Skeletal muscle tissue (tissue), 4 donors: ENCODE measurements around the gene TTC12. TPM values are rescaled to one million over a fixed set of nuclear protein-coding genes. Genes with fewer than 3 reads are reported as not detected.

Experiments
- H3K27ac ChIP-seq: one replicate; pipeline ENCODE4 v1.7.0; 2013; ENCODE audit warnings: mild to moderate bottlenecking, low read depth, low read length, inconsistent platforms
- H3K27me3 ChIP-seq, 3 donors: one replicate each; pipeline ENCODE4 v1.7.0; 2013; ENCODE audit warnings: low read length in 3 of 3; ENCODE audit not compliant: control insufficient read depth in 3 of 3, insufficient read depth in 3 of 3
- H3K36me3 ChIP-seq, 3 donors: one replicate each; pipeline ENCODE4 v1.7.0; 2013; ENCODE audit warnings: low read length in 3 of 3; ENCODE audit not compliant: control insufficient read depth in 3 of 3, insufficient read depth in 3 of 3
- H3K4me1 ChIP-seq, 3 donors: one replicate each; pipeline ENCODE4 v1.7.0; 2013; ENCODE audit warnings: low read length in 3 of 3, mild to moderate bottlenecking in 3 of 3; ENCODE audit not compliant: control insufficient read depth in 3 of 3, insufficient read depth in 3 of 3
- H3K4me3 ChIP-seq, 3 donors: one replicate each; pipeline ENCODE4 v1.7.0; 2013; ENCODE audit warnings: low read length in 3 of 3
- H3K9ac ChIP-seq, 3 donors: one replicate each; pipeline ENCODE4 v1.7.0; 2013; ENCODE audit warnings: low read length in 3 of 3, mild to moderate bottlenecking in 3 of 3, moderate library complexity in 2 of 3, low read depth in 1 of 3
- H3K9me3 ChIP-seq, 3 donors: one replicate each; pipeline ENCODE4 v1.7.0; 2013; ENCODE audit warnings: low read length in 3 of 3; ENCODE audit not compliant: control insufficient read depth in 3 of 3
- total RNA-seq: library from RNA; depleted of rRNA; stranded (reverse); fragments of >200 nt; gene quantifications from one replicate; pipeline ENCODE4 v1.2.3, GENCODE V29; 2014
- donor health status: Osteomylitis.

TTC12 gene
- total RNA-seq, 1 donor from 2014 or later = 10.4 TPM

DNA sequence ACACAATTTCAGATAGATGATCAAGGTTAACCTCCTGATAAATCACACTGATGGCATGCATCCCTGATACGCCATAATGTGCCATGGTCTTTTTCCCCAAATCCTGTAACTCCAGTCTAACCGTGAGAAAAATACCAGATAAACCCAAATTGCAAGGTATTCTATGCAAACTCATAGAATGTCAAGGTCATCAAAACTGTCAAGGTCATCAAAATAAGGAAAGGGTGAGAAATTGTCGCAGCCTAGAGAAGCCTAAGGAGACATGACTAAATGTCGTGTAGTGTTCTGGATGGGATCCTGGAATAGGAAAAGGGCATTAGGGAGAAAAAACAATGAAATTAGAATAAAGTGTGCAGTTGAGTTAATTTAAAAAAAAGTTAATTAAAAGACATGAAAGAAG, 4.7 kb downstream of the TTC12 start:
- H3K27ac ChIP-seq = no peak overlapping the region

GRCh38 chr11:113322158-113322557, 7.8 kb downstream of the TTC12 start:
- H3K27ac ChIP-seq = no peak overlapping the region
- no peak overlapping the region for H3K4me3 ChIP-seq
- H3K36me3 ChIP-seq = peaks cover 15 to 57% (median 17%) of the 10 kb centered on the region in 3 donors
- no peaks in the 10 kb centered on the region for H3K27me3 ChIP-seq
- no peaks in the 10 kb centered on the region for H3K4me1 ChIP-seq
- H3K9ac ChIP-seq = no peak overlapping the region
- H3K9me3 ChIP-seq = no peaks in the 10 kb centered on the region

More for the DNA sequence above, 4.7 kb downstream of the TTC12 start:
- Histone ChIP-seq H3K27me3 (no peaks in the 10 kb centered on the region), H3K4me1 (peaks cover 6 to 20% (median 10%) of the 10 kb centered on the region in 3 donors), H3K4me3 (no peak overlapping the region), H3K9ac (no peak overlapping the region), H3K36me3 (peaks cover 2 to 37% (median 13%) of the 10 kb centered on the region in 3 donors), H3K9me3 (no peaks in the 10 kb centered on the region)

GRCh38 chr11:113324250-113324649, 9.9 kb downstream of the TTC12 start:
- H3K36me3 ChIP-seq = peaks cover 17 to 53% (median 21%) of the 10 kb centered on the region in 3 donors

DNA sequence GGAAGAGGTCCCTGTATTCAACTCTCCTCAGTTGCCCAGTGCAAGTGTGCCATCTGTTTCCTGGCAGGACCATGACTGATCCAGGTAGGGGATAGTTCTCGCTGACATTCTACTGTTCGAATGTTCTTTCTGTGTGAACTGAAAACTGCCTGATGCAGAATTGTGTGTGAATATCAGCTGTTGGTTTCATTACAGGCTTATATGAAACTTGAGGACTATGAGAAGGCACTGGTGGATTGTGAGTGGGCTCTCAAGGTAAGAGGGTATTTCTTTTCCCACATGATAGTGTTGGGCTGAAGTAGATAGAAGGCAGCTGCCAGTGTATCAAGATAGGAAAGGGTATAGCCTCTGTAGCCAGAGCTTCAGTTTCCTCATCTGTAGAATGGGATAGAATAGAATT, 15.3 kb downstream of the TTC12 start:
- H3K9ac ChIP-seq = no peak overlapping the region
- H3K27me3 ChIP-seq = no peaks in the 10 kb centered on the region
- no peak overlapping the region for H3K4me3 ChIP-seq
- no peak overlapping the region for H3K27ac ChIP-seq
- no peaks in the 10 kb centered on the region for H3K9me3 ChIP-seq
- peaks cover 0 to 23% (median 0%) of the 10 kb centered on the region in 3 donors for H3K4me1 ChIP-seq
- H3K36me3 ChIP-seq = peaks cover 25 to 49% (median 43%) of the 10 kb centered on the region in 3 donors

More at GRCh38 chr11:113324250-113324649, 9.9 kb downstream of the TTC12 start:
- H3K9ac ChIP-seq = no peak overlapping the region
- H3K9me3 ChIP-seq = no peaks in the 10 kb centered on the region
- no peak overlapping the region for H3K27ac ChIP-seq
- no peaks in the 10 kb centered on the region for H3K4me1 ChIP-seq
- H3K27me3 ChIP-seq = no peaks in the 10 kb centered on the region
- H3K4me3 ChIP-seq = no peak overlapping the region

DNA sequence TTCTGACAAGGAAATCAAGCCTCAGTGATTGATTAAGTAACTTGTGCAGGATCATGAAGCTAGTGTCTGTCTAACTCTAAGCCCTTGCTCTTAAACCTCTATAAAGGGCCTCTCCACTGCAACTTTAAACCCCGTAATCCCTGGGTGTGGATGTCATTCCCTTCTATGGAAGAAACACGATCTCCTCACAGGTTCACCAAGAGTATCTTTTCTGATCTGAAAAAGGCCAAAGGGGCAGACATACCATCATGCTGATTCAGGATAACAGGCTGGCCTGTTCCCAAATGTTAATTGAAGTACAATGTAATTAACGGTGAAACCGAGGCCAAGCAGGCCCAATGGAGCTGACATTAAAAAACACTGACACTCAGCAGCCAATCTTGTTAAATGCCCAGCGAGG, 17.1 kb downstream of the TTC12 start:
- Histone ChIP-seq H3K9me3 (no peaks in the 10 kb centered on the region), H3K9ac (no peak overlapping the region), H3K4me3 (no peak overlapping the region), H3K36me3 (peaks cover 16 to 46% (median 37%) of the 10 kb centered on the region in 3 donors), H3K4me1 (peaks cover 0 to 23% (median 0%) of the 10 kb centered on the region in 3 donors), H3K27me3 (no peaks in the 10 kb centered on the region), H3K27ac (no peak overlapping the region)

- no peak overlapping the region for H3K9ac ChIP-seq
- H3K4me1 ChIP-seq = peaks cover 0 to 23% (median 0%) of the 10 kb centered on the region in 3 donors
- H3K4me3 ChIP-seq = no peak overlapping the region
- no peak overlapping the region for H3K27ac ChIP-seq
- no peaks in the 10 kb centered on the region for H3K27me3 ChIP-seq
- no peaks in the 10 kb centered on the region for H3K9me3 ChIP-seq
- peaks cover 16 to 49% (median 37%) of the 10 kb centered on the region in 3 donors for H3K36me3 ChIP-seq
These were observed 17.6 kb downstream of the TTC12 start for GRCh38 chr11:113332023-113332422.

DNA sequence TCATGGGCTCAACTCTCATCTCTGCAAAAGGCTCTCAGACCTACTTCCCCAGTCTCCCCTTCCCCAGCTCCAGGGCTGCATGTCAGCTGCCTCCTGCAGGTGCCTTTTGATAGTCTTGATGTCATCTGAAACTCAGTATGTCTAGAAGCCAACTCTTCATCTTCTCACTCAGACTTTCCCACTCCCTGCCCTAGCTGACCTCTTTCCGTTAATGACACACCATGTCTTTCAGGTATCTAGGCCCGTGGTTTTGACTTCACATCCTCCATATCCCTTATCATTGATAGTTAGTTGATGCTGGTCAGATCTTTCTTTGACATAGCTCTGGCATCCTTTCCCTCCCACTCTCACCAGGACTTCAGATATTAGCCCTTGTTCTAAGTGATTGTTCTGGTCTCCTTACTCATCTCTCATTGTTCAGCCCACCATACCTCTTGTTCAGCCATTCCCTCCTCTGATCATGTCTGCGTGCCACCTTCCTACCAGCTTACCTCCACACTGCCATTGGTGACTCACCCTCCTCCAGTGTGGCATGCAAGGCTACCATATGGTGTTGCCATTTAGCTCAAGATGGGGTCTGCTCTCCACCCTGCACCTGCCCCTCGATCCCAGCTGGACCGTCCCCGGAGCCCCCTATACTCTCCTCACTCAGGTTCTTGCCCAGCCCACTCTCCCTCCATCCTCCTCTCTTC, 18.4 kb downstream of the TTC12 start:
- H3K36me3 ChIP-seq = peaks cover 15 to 46% (median 36%) of the 10 kb centered on the region in 3 donors
- H3K4me1 ChIP-seq = peaks cover 0 to 23% (median 0%) of the 10 kb centered on the region in 3 donors
- H3K27ac ChIP-seq = no peak overlapping the region
- H3K9ac ChIP-seq = no peak overlapping the region
- no peaks in the 10 kb centered on the region for H3K27me3 ChIP-seq
- no peaks in the 10 kb centered on the region for H3K9me3 ChIP-seq
- H3K4me3 ChIP-seq = no peak overlapping the region

- Histone ChIP-seq H3K9ac (no peak overlapping the region), H3K4me3 (no peak overlapping the region), H3K4me1 (peaks cover 0 to 23% (median 0%) of the 10 kb centered on the region in 3 donors), H3K9me3 (no peaks in the 10 kb centered on the region), H3K27ac (no peak overlapping the region), H3K27me3 (no peaks in the 10 kb centered on the region), H3K36me3 (peaks cover 18 to 47% (median 38%) of the 10 kb centered on the region in 3 donors)
These were observed 19.8 kb downstream of the TTC12 start for GRCh38 chr11:113334183-113334582.

- Histone ChIP-seq H3K27ac (no peak overlapping the region), H3K27me3 (no peaks in the 10 kb centered on the region), H3K9me3 (no peaks in the 10 kb centered on the region), H3K4me3 (no peak overlapping the region), H3K9ac (no peak overlapping the region), H3K4me1 (no peaks in the 10 kb centered on the region), H3K36me3 (peaks cover 25 to 61% (median 57%) of the 10 kb centered on the region in 3 donors)
These were observed 24.3 kb downstream of the TTC12 start for GRCh38 chr11:113338730-113339129.

GRCh38 chr11:113339929-113340589, 25.7 kb downstream of the TTC12 start:
- Histone ChIP-seq H3K4me1 (no peaks in the 10 kb centered on the region), H3K27me3 (no peaks in the 10 kb centered on the region), H3K9ac (no peak overlapping the region), H3K36me3 (peaks cover 34 to 62% (median 58%) of the 10 kb centered on the region in 3 donors), H3K4me3 (no peak overlapping the region), H3K27ac (no peak overlapping the region), H3K9me3 (no peaks in the 10 kb centered on the region)
